Activated gamma-delta T cell treated with anti-CD3 and anti-CD28 coated beads, Interleukin-2, amount 50 U/mL, for 16 hours (primary cell): ENCODE data around the gene TSPAN11.

Source experiments
- DNase-seq: peaks from one replicate; pipeline ENCODE4 v3.0.0-alpha.2; 2020; ENCODE audit warnings: low read depth

Gene TSPAN11

GRCh38 chr12:30979371-30980259 is 53.1 kb downstream of the TSPAN11 start:
- no peak for DNase-seq

GRCh38 chr12:30980955-30981662 is 54.6 kb downstream of the TSPAN11 start:
- DNase-seq: no peak

- DNase-seq: no peak
These were observed 55.9 kb downstream of the TSPAN11 start for GRCh38 chr12:30982413-30982812.

GRCh38 chr12:30985814-30986452 is 59.4 kb downstream of the TSPAN11 start:
- no peak for DNase-seq

GRCh38 chr12:30988086-30988485 is 61.5 kb downstream of the TSPAN11 start:
- no peak for DNase-seq

- no peak for DNase-seq
These were observed 62.2 kb downstream of the TSPAN11 start for GRCh38 chr12:30988646-30989286.

- DNase-seq: no peak
These were observed 63.2 kb downstream of the TSPAN11 start for GRCh38 chr12:30989754-30990153.

DNA sequence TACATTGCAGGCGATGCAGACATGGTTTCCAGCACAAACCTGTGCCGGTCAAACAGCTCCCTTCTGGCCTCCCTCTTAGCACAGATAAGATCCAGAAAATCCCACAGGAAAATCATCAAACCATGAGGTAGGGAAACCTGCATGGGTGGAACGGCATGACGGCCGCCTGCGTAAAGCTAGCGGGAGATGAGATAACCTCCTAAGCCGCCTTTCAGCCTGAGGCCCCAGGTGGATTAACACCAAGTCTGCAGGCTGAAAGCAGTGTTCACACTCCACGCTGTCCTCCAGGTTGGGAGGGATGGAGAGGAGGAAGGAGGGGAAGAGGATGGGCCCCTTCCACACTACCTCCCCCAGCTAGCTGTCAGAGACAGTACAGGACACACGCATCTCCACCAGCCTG is 63.8 kb downstream of the TSPAN11 start:
- DNase-seq: no peak

DNA sequence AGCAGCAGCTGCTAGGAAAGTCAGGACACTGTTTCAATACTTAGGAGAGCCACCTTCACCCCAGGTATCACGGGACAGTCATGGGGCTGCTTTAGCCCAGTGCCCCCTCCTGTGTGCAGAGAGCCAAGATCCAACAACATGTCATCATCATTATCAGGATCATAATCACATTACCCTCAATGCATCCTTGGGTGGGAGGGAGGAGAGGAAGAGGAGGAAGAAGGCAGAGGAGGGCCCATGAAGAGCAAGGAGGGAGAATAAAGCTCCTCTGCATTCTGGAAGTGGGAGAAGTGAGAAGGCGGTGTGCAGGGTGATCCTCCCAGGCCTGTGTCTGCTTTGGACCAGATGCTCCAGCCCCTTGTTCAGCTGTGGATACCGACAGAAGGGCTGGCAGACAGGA is 64.2 kb downstream of the TSPAN11 start:
- no peak for DNase-seq

DNA sequence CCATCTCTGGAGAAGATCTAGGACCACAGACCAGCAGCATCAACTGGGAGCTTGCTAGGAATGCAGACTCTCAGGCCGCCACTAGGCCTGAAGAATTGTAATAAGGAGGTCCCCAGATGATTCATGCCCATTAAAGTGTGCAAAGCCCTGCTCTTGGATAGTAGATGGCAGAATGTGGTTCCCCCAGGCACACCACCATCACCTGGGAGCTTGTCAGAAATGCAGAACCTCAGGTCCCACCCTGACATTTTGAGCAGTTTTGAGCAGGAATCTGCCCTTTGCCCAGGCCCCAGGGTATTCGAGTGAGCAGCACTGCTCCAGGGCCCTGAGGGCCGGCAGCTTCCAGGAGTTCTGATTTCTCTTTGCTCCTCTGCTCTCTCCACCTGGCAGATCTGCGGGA is 64.9 kb downstream of the TSPAN11 start:
- DNase-seq: no peak

DNA sequence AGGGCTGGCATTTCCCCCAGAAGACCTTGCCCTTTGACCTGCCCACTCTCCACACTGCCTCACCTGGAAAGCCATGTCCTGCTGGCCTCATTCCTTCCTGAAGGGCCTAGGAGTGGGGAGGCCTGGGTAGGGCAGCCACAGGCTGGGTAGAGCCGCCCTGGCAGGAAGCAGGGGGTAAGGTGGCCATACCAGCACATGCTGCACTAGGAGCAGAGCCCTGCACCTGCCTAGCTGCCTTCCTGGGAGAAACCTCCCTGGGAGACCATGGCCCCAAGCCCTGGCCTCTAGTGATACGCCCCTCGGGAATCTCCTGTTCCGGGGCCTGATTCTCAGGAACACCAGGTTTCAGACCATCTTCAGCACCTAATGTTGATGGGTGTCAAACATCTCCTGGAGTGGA is 65.8 kb downstream of the TSPAN11 start:
- no peak for DNase-seq

- no peak for DNase-seq
These were observed 67.2 kb downstream of the TSPAN11 start for GRCh38 chr12:30993766-30994165.

DNA sequence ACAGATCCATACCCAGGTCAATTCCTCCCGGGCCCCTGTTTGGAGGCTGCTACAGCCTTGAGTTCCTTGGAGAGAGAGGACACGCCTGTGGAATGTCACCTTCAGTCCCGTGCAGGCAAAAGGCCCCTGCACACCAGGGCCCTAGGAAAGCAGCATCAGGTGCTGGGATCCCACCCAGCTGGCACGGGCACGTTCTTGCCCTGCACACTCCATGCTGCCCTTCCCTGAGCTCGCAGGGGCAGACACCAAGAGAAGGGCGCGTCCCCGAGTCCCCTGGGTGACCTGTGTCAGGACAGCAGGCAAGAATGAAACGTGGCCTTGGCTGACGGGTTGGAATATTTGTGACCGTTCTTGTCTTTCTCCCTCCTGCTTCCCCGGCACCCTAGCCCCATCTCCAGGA is 67.7 kb downstream of the TSPAN11 start:
- DNase-seq: no peak

DNA sequence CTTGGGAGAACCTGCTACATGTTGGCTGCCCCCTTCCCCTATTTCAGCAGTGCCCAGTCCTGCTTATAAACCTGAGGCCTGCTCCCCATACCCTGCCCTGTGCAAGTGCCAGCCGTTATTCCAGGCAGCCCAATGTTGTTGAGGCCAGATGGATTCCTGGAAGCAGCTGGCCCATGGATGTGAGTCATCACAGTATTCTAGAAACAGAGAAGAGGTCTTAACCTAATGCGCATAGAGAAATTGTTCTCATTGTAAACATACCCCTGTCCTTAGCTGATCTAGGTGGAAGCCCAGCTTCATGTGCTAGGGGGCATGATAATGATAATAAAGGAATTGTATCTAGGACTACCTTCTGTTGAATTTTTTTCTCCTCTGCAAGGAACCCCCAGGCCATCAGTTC is 69.7 kb downstream of the TSPAN11 start:
- no peak for DNase-seq

DNA sequence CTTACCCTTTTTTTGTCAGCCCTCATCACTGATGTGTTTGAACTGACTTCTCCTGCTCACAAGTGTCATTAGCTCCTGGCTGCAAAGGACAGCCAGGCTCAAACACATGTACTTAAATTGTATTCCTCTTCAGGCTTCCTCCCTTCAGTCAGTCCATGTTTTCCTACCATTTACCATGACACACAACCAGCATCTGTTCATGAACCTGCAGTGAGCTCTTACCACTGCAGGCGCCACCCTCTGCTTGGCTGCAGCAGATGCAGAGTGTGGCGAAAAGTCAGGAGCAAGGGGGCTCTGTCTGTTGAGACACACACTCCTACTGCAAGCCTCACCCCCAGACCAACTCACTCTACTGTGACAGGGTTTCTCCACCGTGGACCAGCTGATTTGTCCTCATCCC is 70.2 kb downstream of the TSPAN11 start:
- no peak for DNase-seq

- no peak for DNase-seq
These were observed 71.3 kb downstream of the TSPAN11 start for GRCh38 chr12:30997685-30998440.

GRCh38 chr12:30999011-30999410 is 72.5 kb downstream of the TSPAN11 start:
- no peak for DNase-seq

DNA sequence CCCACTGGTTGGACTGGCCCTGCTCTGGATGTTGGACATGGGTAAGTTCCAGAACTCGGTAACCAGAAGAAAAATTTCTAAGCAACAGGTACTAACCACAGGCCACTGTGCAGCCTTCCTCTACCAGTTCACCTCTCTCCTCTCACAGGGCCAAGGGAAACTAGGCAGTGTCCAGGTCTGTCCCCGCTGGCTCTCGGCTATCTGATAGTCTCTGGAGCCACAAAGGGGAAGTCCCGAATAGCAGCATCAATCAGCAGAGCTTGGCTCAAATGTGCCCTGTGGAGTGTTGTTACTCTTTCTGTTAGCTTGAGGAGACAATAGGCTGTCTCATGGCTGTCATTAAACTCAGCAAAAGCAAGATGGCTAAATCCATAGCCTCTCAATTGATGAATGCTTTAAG is 73.2 kb downstream of the TSPAN11 start:
- no peak for DNase-seq

GRCh38 chr12:31000751-31001150 is 74.2 kb downstream of the TSPAN11 start:
- no peak for DNase-seq

GRCh38 chr12:31001581-31002360 is 75.2 kb downstream of the TSPAN11 start:
- DNase-seq: no peak

DNA sequence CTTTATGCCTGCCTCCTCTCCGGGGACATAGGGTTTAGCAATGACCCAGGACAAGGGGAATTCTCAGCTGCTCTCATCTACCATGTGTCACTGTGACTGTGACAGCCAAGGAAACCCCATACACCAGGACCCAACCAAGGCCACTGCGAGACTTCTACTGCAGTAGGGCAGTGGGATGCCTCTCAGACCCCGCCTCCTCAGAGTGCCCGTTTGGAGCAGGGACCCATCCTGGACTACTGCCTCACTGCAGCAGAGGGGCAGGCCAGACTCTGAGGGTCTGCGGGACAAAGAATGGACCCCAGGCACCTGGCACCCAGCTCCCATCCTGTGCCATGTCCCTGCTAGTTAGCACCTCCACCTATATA is 75.8 kb downstream of the TSPAN11 start:
- no peak for DNase-seq
